ENCODE measurements around the gene SOHLH1. TPM values are rescaled to one million over a fixed set of nuclear protein-coding genes. Genes with fewer than 3 reads are reported as not detected.

The SOHLH1 gene
- total RNA-seq, 1 experiment from 2014 or later = not detected

DNA sequence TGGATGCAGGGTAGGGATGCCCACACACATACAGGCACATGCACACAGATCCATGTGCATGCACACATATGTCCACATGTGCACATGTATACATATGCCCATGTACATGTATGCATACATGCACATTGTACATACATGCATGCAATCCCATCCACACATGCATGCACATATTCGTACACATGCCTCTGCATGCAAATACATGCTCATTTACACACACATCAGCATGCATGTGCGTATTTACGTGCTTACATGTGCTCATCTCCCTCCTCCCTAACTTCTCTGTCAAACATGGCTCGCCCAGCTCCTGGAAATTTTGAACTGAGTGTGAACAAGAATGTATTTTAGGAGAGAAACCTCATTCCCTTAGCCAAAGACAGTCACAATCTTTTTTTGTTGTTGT is 8.9 kb upstream of the SOHLH1 start:
- Histone ChIP-seq H4K20me1 (ENCODE audit: insufficient read depth) (no peaks in the 10 kb centered on the region), H3K9me3 (ENCODE audit: insufficient read depth, low read depth) (no peaks in the 10 kb centered on the region), H3F3A (ENCODE audit: insufficient read depth, low read depth) (no peaks in the 10 kb centered on the region), H3K4me3 (no peak overlapping the region), H3K79me2 (ENCODE audit: low read depth) (no peaks in the 10 kb centered on the region), H3K27ac (no peak overlapping the region), H3K4me2 (no peak overlapping the region), H3K36me3 (ENCODE audit: low read depth) (no peaks in the 10 kb centered on the region), H2AFZ (no peak overlapping the region), H3K4me1 (replicated peaks; ENCODE audit: insufficient read depth) (no peaks in the 10 kb centered on the region), H3K9me2 (ENCODE audit: insufficient read depth) (no peaks in the 10 kb centered on the region), H3K27me3 (ENCODE audit: insufficient read depth, low read depth) (peaks cover 97% of the 10 kb centered on the region)
- no peak for TF ChIP-seq CTCF (conservative IDR thresholded peaks at IDR 0.05)
- TF ChIP-seq EZH2 (IDR thresholded peaks at IDR 0.05; ENCODE audit: low read depth) = no peak
- ChIA-PET POLR2A (ENCODE audit: unreplicated experiment) (no interaction called here), CTCF (no interaction called here)
- DNase-seq = no peak
- intact Hi-C loops (cut with micrococcal nuclease; ENCODE audit: unreplicated experiment) = no loop called here
- no TSS peak for BruUV-seq (replicated peaks)

DNA sequence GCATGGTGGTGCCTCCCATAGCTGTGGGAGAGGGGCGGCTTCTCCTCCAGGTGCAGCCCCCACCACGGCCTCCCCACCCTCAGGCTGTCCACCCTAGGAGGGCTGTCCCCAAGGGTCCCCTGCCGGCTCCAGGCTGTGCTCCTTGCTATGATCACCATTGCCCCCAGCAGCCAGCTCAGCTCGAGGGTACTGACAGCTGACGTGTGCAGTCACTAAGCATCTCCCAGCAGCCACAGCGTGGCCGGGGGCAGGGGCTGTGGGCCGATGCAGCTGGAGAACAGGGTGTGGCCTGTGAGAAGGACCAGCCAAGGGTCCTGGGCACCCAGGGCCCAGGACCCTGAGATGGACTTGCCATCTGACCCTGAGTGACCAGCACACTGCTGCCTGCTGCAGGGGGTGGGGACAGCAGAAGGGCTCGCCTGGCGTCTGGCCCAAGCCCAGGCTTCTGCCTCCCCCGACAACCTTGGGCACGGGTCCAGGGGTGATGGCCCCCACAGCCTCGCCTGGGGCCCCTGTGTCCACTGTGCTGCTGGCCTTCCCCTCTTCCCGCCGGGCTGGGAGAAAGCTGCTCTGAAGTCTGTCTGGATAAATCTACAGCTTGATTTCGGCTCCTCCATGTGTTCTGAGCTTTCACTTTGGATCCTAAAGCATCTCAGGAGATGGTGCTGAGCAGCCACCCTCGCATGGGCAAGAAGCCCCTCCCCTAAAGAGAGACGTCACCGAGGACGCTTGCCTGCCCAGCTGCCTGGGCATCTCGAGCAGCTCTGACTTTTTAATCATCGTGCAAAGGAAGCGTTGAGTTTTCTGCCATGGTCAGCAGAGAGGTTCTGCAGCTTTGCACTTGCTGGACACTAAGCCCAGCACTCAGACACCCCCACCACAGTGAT is 8.2 kb upstream of the SOHLH1 start:
- Histone ChIP-seq H3K4me1 (replicated peaks; ENCODE audit: insufficient read depth) (no peaks in the 10 kb centered on the region), H3K4me2 (no peak overlapping the region), H3K27me3 (ENCODE audit: insufficient read depth, low read depth) (peaks cover 96% of the 10 kb centered on the region), H2AFZ (no peak overlapping the region), H4K20me1 (ENCODE audit: insufficient read depth) (no peaks in the 10 kb centered on the region), H3K79me2 (ENCODE audit: low read depth) (no peaks in the 10 kb centered on the region), H3K36me3 (ENCODE audit: low read depth) (no peaks in the 10 kb centered on the region), H3K27ac (no peak overlapping the region), H3K9me2 (ENCODE audit: insufficient read depth) (no peaks in the 10 kb centered on the region), H3K9me3 (ENCODE audit: insufficient read depth, low read depth) (no peaks in the 10 kb centered on the region), H3K4me3 (no peak overlapping the region), H3F3A (ENCODE audit: insufficient read depth, low read depth) (no peaks in the 10 kb centered on the region)
- no TSS peak for BruUV-seq (replicated peaks)
- CTCF ChIA-PET = no interaction called here
- no peak for DNase-seq
- TF ChIP-seq CTCF (conservative IDR thresholded peaks at IDR 0.05) = no peak
- no peak for TF ChIP-seq EZH2 (IDR thresholded peaks at IDR 0.05; ENCODE audit: low read depth)
- POLR2A ChIA-PET (ENCODE audit: unreplicated experiment) = no interaction called here
- intact Hi-C loops (cut with micrococcal nuclease; ENCODE audit: unreplicated experiment) = no loop called here

- intact Hi-C loops (cut with micrococcal nuclease; ENCODE audit: unreplicated experiment) = no loop called here
- Histone ChIP-seq H3K79me2 (ENCODE audit: low read depth) (no peaks in the 10 kb centered on the region), H3F3A (ENCODE audit: insufficient read depth, low read depth) (no peaks in the 10 kb centered on the region), H4K20me1 (ENCODE audit: insufficient read depth) (no peaks in the 10 kb centered on the region), H2AFZ (no peak overlapping the region), H3K9me3 (ENCODE audit: insufficient read depth, low read depth) (no peaks in the 10 kb centered on the region), H3K4me3 (no peak overlapping the region), H3K9me2 (ENCODE audit: insufficient read depth) (no peaks in the 10 kb centered on the region), H3K27me3 (ENCODE audit: insufficient read depth, low read depth) (peaks cover 93% of the 10 kb centered on the region), H3K36me3 (ENCODE audit: low read depth) (no peaks in the 10 kb centered on the region), H3K4me1 (replicated peaks; ENCODE audit: insufficient read depth) (no peaks in the 10 kb centered on the region), H3K4me2 (no peak overlapping the region), H3K27ac (no peak overlapping the region)
- BruUV-seq (replicated peaks) = no TSS peak
- DNase-seq = no peak
- POLR2A ChIA-PET (ENCODE audit: unreplicated experiment) = interaction anchor here (0.5 kb wide), 1 partner anchor 14 kb away, joined by 5 read pairs; no protein-coding TSS in a partner anchor
- CTCF ChIA-PET = no interaction called here
- no peak for TF ChIP-seq CTCF (conservative IDR thresholded peaks at IDR 0.05)
- no peak for TF ChIP-seq EZH2 (IDR thresholded peaks at IDR 0.05; ENCODE audit: low read depth)
Measured at GRCh38 chr9:135706288-135706687, 7.0 kb upstream of the SOHLH1 start.
